K562 (cell line): ENCODE data around the gene CRLF2. TPM values are rescaled to one million over a fixed set of nuclear protein-coding genes. Genes with fewer than 3 reads are reported as not detected.

Source experiments
- ATAC-seq: fragments of 200-7000 bp; cut with Tn5 transposase; 3 replicates; pipeline ENCODE4 v1.9.1; 2020; ENCODE audit warnings: moderate library complexity
- BruUV-seq: library from RNA; stranded (reverse); fragments of 400-500 nt; replicated peaks from 2 replicates; lab custom pipeline; 2021; lab: Mats Ljungman, UMichigan
- CTCF ChIA-PET: fragments of 300-600 bp; formaldehyde crosslinking; extraction: SDS; loops from one replicate; lab custom pipeline; 2021; ENCODE audit warnings: low intra/inter-chr PET ratio; lab: Yijun Ruan, JAX
- POLR2A ChIA-PET: fragments of 300-600, 350-650 bp; sonication (Branson Sonifier 250); formaldehyde crosslinking; extraction: SDS; loops from one replicate; lab custom pipeline; 2021; ENCODE audit warnings: antibody characterized with exemption, inconsistent platforms; lab: Yijun Ruan, JAX
- DNase-seq, 4 experiments: peaks; one replicate each; pipeline versions ENCODE4 v3.0.0 to v3.0.0-alpha.2; 2011 to 2018; ENCODE audit warnings: low spot score in 3 of 4, mixed read lengths in 3 of 4; ENCODE audit errors: extremely low read depth in 1 of 4
- FAIRE-seq: peaks from 2 replicates; lab custom pipeline; 2011; peaks lifted over from hg19 to GRCh38; lab: Jason Lieb, UNC
- H2AFZ ChIP-seq: 2 replicates; pipeline ENCODE4 v1.6.0; 2011; ENCODE audit warnings: low read depth, low read length, control low read depth, inconsistent platforms
- H3K27ac ChIP-seq: fragments of 200-600 bp; 3 replicates; pipeline ENCODE4 v1.8.0; 2011; ENCODE audit warnings: low read depth, mild to moderate bottlenecking, control low read depth, inconsistent platforms, low read length, moderate library complexity, mixed read lengths; ENCODE audit errors: extremely low read depth
- H3K27me3 ChIP-seq, 2 experiments: fragments of 300-600 bp in 1 of 2; 2 replicates in 1 of 2; 3 replicates in 1 of 2; pipeline versions ENCODE4 v1.6.0 to v1.8.0; 2011; ENCODE audit warnings: inconsistent platforms in 2 of 2, low read length in 2 of 2, mild to moderate bottlenecking in 1 of 2, mixed read lengths in 1 of 2, moderate library complexity in 1 of 2; ENCODE audit not compliant: control insufficient read depth in 2 of 2, insufficient read depth in 2 of 2
- H3K36me3 ChIP-seq: fragments of 300-600 bp; 3 replicates; pipeline ENCODE4 v1.8.0; 2011; ENCODE audit warnings: mild to moderate bottlenecking, low read length, inconsistent platforms; ENCODE audit not compliant: control insufficient read depth, insufficient read depth
- H3K4me1 ChIP-seq, 2 experiments: fragments of 200-600 bp in 1 of 2; replicated peaks in 1 of 2; 2 replicates in 1 of 2; 3 replicates in 1 of 2; pipeline versions ENCODE4 v1.5.1 to v1.8.0; 2011; ENCODE audit warnings: inconsistent platforms in 2 of 2, low read length in 2 of 2, mild to moderate bottlenecking in 1 of 2, mixed read lengths in 1 of 2, moderate library complexity in 1 of 2; ENCODE audit not compliant: control insufficient read depth in 2 of 2, insufficient read depth in 2 of 2
- H3K4me2 ChIP-seq: 2 replicates; pipeline ENCODE4 v1.6.1; 2011; ENCODE audit warnings: low read length, control low read depth, inconsistent platforms, mixed read lengths; ENCODE audit not compliant: insufficient read depth
- H3K4me3 ChIP-seq: fragments of 200-600 bp; sonication (generic), shearing (Covaris generic); 2 replicates; pipeline ENCODE4 v1.5.1; 2016; ENCODE audit warnings: control low read depth, inconsistent platforms
- H3K79me2 ChIP-seq: fragments of 200-600 bp; 3 replicates; pipeline ENCODE4 v1.8.0; 2011; ENCODE audit warnings: low read length, inconsistent platforms; ENCODE audit not compliant: control insufficient read depth, insufficient read depth
- H3K9ac ChIP-seq, 2 experiments: 2 replicates each; pipeline versions ENCODE4 v1.6.0 to v1.6.1; 2011; ENCODE audit warnings: low read depth in 2 of 2, low read length in 2 of 2, control low read depth in 1 of 2, inconsistent platforms in 1 of 2, mild to moderate bottlenecking in 1 of 2, mixed read lengths in 1 of 2; ENCODE audit not compliant: insufficient read depth in 1 of 2
- H3K9me1 ChIP-seq: one replicate; pipeline ENCODE4 v1.6.0; 2011; ENCODE audit warnings: inconsistent platforms, mild to moderate bottlenecking, low read length, moderate library complexity; ENCODE audit not compliant: control insufficient read depth, insufficient read depth
- H3K9me3 ChIP-seq: replicated peaks from 2 replicates; pipeline ENCODE4 v1.5.1; 2011; ENCODE audit warnings: low read depth, low read length, inconsistent platforms; ENCODE audit not compliant: control insufficient read depth, insufficient read depth
- H4K20me1 ChIP-seq: replicated peaks from 2 replicates; pipeline ENCODE4 v1.6.1; 2011; ENCODE audit warnings: low read length, inconsistent platforms, mixed read lengths; ENCODE audit not compliant: control insufficient read depth, insufficient read depth
- FOSL1 ChIP-seq: fragments of 200-800 bp; sonication (Bioruptor generic); conservative IDR thresholded peaks from 2 replicates; pipeline ENCODE4 v1.6.1; 2016; ENCODE audit warnings: missing genetic modification characterization, missing compliant biosample characterization
- XRCC3 ChIP-seq: fragments of 450-650 bp; IDR thresholded peaks from 2 replicates; pipeline ENCODE4 v1.6.1; 2017; ENCODE audit warnings: mild to moderate bottlenecking, moderate library complexity
- ZNF766 ChIP-seq: fragments of 200-800 bp; sonication (Bioruptor generic); conservative IDR thresholded peaks from 2 replicates; pipeline ENCODE4 v1.6.1; 2016; ENCODE audit warnings: missing genetic modification characterization, missing compliant biosample characterization
- WGBS: fragments of 100-300 bp; shearing (Covaris generic); methylation state at CpG from one replicate; pipeline ENCODE4 v1.1.6; 2016; ENCODE audit warnings: low coverage, mixed read lengths; ENCODE audit not compliant: insufficient coverage; ENCODE audit errors: missing lambda C conversion rate; 5-methylcytosine and 5-hydroxymethylcytosine counted together
- in situ Hi-C: fragments of 300-500 bp; cut with MboI; formaldehyde crosslinking; loops from 4 replicates; pipeline ENCODE4 v1.15.0; 2018; ENCODE audit warnings: inconsistent platforms, mixed read lengths
- intact Hi-C: fragments of 100-400 bp; cut with micrococcal nuclease; formaldehyde crosslinking; loops from 2 replicates; pipeline ENCODE4 v1.14.2; 2022
- polyA plus RNA-seq, 8 experiments: library from polyadenylated mRNA; depleted of rRNA in 4 of 8; stranded (reverse) in 5 of 8; unstranded in 3 of 8; fragments of >200 nt; fragmentation: Nextera tagmentation in 2 of 8; fragmentation: Illumina TruSeq in 1 of 8; extraction: Ambion mirVana in 2 of 8; extraction: Trizol in 1 of 8; gene quantifications; 2 replicates each; pipeline versions ENCODE4 v1.2.1 to v1.2.3, GENCODE V29; 2011 to 2014; ENCODE audit warnings: inconsistent platforms in 1 of 8, missing spikeins in 1 of 8
- total RNA-seq, 7 experiments: library from RNA; depleted of rRNA in 6 of 7; stranded (reverse); fragments of >200 nt in 6 of 7; fragmentation: Illumina TruSeq in 2 of 7; extraction: Trizol in 2 of 7; gene quantifications; 2 replicates each; pipeline versions ENCODE4 v1.2.1 to v1.2.3, GENCODE V29; 2011 to 2021; ENCODE audit warnings: low replicate concordance in 1 of 7
- TF ChIP-seq, protein P1 (sequence below): fragments of 450-650 bp; formaldehyde crosslinking; IDR thresholded peaks from 2 replicates; pipeline ENCODE4 v1.4.0; 2020; ENCODE audit warnings: mild to moderate bottlenecking, mixed read lengths

CRLF2 gene
- total and polyA plus RNA-seq, 9 of the 15 experiments (the other 6 are each of a cell fraction or from before 2014, with no cell fraction given): not detected

DNA sequence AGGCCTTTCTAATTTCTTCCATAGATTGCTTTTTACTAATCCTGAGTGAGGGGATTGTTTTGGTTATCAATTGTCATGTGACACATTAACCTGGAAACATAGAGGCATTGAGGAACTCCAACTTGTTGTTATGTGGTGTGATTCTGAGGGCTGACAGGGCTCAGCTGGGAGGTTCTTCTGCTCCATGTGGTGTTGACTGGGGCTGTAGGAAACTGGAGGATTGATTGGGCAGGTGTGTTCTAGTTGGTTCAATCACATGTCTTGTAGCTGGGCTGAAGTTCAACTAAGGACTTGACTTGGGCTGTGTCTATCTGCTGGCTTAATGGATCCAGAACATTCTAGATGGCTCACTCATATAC, 10.8 kb upstream of the CRLF2 start:
- Histone ChIP-seq H3K27me3 (no peaks in the 10 kb centered on the region), H3K4me2 (no peak overlapping the region), H3K36me3 (no peaks in the 10 kb centered on the region), H3K27ac (no peak overlapping the region), H3K9me3 (no peaks in the 10 kb centered on the region; the same call in 1 of the 2 replicates), H3K4me1 (no peaks in the 10 kb centered on the region), H3K9ac (no peak overlapping the region), H2AFZ (no peak overlapping the region), H3K4me3 (no peak overlapping the region), H3K79me2 (no peaks in the 10 kb centered on the region), H3K9me1 (no peaks in the 10 kb centered on the region), H4K20me1 (no peaks in the 10 kb centered on the region)
- DNase-seq (no peak), FAIRE-seq (no peak), ATAC-seq (no peak)
- intact Hi-C loops (no loop called here), in situ Hi-C loops (no loop called here)
- ChIA-PET CTCF (no interaction called here), POLR2A (no interaction called here)
- BruUV-seq: no TSS peak
- TF ChIP-seq XRCC3: no peak
- TF ChIP-seq, protein P1, sequence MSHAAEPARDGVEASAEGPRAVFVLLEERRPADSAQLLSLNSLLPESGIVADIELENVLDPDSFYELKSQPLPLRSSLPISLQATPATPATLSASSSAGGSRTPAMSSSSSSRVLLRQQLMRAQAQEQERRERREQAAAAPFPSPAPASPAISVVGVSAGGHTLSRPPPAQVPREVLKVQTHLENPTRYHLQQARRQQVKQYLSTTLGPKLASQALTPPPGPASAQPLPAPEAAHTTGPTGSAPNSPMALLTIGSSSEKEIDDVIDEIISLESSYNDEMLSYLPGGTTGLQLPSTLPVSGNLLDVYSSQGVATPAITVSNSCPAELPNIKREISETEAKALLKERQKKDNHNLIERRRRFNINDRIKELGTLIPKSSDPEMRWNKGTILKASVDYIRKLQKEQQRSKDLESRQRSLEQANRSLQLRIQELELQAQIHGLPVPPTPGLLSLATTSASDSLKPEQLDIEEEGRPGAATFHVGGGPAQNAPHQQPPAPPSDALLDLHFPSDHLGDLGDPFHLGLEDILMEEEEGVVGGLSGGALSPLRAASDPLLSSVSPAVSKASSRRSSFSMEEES (CRISPR knock-in tag): peak; percentile 26; the same call in 1 of the 2 replicates

DNA sequence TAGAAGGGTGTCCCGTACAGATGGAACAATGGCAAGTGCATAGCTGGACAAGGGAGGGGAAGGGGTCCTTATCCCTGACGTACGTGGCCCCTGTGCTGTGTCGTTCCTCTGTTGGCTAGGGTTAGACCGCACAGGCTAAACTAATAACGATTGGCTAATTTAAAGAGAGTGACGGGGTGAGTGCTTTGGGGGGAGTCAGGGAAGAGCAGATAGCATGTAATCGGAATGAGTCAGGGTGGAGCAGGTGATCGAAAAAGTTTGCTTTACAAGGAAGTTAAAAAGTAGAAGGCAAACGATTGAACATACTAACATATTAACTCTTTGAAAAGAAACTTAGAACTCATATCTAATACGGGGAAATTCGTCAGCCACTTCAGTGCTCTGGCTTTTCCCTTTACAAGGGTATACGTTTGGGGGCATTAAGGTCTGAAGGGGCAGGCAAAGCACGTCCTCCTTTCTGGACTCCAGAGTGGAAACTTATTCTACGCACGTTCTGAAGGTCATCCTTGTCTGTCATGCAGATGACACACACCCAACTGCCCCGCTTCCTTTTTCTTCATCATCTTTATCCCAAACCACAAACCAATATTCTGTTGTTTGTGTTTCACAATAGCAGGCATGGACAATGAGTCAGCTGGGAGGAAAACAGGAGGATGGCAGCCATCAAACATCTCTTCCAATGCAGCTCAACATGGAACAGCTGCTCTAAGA, 10.2 kb upstream of the CRLF2 start:
- ChIA-PET CTCF (no interaction called here), POLR2A (no interaction called here)
- Histone ChIP-seq H3K4me3 (no peak overlapping the region), H3K9me3 (no peaks in the 10 kb centered on the region; the same call in 1 of the 2 replicates), H2AFZ (no peak overlapping the region), H3K4me1 (no peaks in the 10 kb centered on the region), H3K36me3 (no peaks in the 10 kb centered on the region), H3K9ac (no peak overlapping the region), H3K9me1 (no peaks in the 10 kb centered on the region), H4K20me1 (no peaks in the 10 kb centered on the region), H3K79me2 (no peaks in the 10 kb centered on the region), H3K27ac (no peak overlapping the region), H3K27me3 (no peaks in the 10 kb centered on the region), H3K4me2 (no peak overlapping the region)
- in situ Hi-C loops (no loop called here), intact Hi-C loops (no loop called here)
- ATAC-seq (no peak), DNase-seq (no peak), FAIRE-seq (no peak)
- BruUV-seq: no TSS peak
- WGBS: 3% methylated on average over 14 of the region's 17 CpGs
- TF ChIP-seq FOSL1 (peak; percentile 42), ZNF766 (CRISPR knock-in tag) (no peak)
